GM18499 (cell line): Measurements from ENCODE around the gene PLOD2.

ENCODE experiments used
- ATAC-seq: cut with Tn5 transposase; IDR thresholded peaks from one replicate; pipeline ENCODE4 v1.9.1; 2021; ENCODE audit warnings: moderate number of reproducible peaks; ENCODE audit not compliant: insufficient read depth, unreplicated experiment

Gene PLOD2

GRCh38 chr3:146104068-146104467 is 56.9 kb downstream of the PLOD2 start:
- no peak for ATAC-seq

- no peak for ATAC-seq
Observed at GRCh38 chr3:146102885-146103284, 58.1 kb downstream of the PLOD2 start.

- no peak for ATAC-seq
Observed at GRCh38 chr3:146101538-146101937, 59.4 kb downstream of the PLOD2 start.

- ATAC-seq, result no peak
Observed at GRCh38 chr3:146100825-146101444, 60.0 kb downstream of the PLOD2 start.

GRCh38 chr3:146100180-146100579 is 60.8 kb downstream of the PLOD2 start:
- ATAC-seq, result no peak

GRCh38 chr3:146099316-146099715 is 61.7 kb downstream of the PLOD2 start:
- ATAC-seq, result no peak

GRCh38 chr3:146093896-146094295 is 67.1 kb downstream of the PLOD2 start:
- ATAC-seq, result no peak

GRCh38 chr3:146092230-146092629 is 68.8 kb downstream of the PLOD2 start:
- no peak for ATAC-seq

- no peak for ATAC-seq
Observed at GRCh38 chr3:146091397-146091796, 69.6 kb downstream of the PLOD2 start.

GRCh38 chr3:146090521-146090920 is 70.5 kb downstream of the PLOD2 start:
- no peak for ATAC-seq

GRCh38 chr3:146088840-146089239 is 72.1 kb downstream of the PLOD2 start:
- ATAC-seq, result no peak

GRCh38 chr3:146087116-146087515 is 73.9 kb downstream of the PLOD2 start:
- ATAC-seq, result no peak

- ATAC-seq, result no peak
Observed at GRCh38 chr3:146086211-146086610, 74.8 kb downstream of the PLOD2 start.

GRCh38 chr3:146085678-146086077 is 75.3 kb downstream of the PLOD2 start:
- no peak for ATAC-seq

- no peak for ATAC-seq
Observed at GRCh38 chr3:146080578-146080977, 80.4 kb downstream of the PLOD2 start.

GRCh38 chr3:146078031-146078430 is 83.0 kb downstream of the PLOD2 start:
- ATAC-seq, result no peak

- no peak for ATAC-seq
Observed at GRCh38 chr3:146077181-146077580, 83.8 kb downstream of the PLOD2 start.

- no peak for ATAC-seq
Observed at GRCh38 chr3:146072824-146073223, 88.2 kb downstream of the PLOD2 start.

- no peak for ATAC-seq
Observed at GRCh38 chr3:146072061-146072460, 88.9 kb downstream of the PLOD2 start.

GRCh38 chr3:146071632-146072031 is 89.4 kb downstream of the PLOD2 start:
- ATAC-seq, result no peak

GRCh38 chr3:146067048-146067447 is 93.9 kb downstream of the PLOD2 start:
- no peak for ATAC-seq

- ATAC-seq, result no peak
Observed at GRCh38 chr3:146065573-146066006, 95.4 kb downstream of the PLOD2 start.

GRCh38 chr3:146058241-146058640 is 102.7 kb downstream of the PLOD2 start:
- no peak for ATAC-seq
